HCT116 (cell line): ENCODE measurements around the gene POU3F4. TPM values are rescaled to one million over a fixed set of nuclear protein-coding genes. Genes with fewer than 3 reads are reported as not detected.

Experiments
- ATAC-seq: fragments of 200-7000 bp; cut with Tn5 transposase; 2 replicates; pipeline ENCODE4 v1.9.1; 2020; ENCODE audit warnings: mild to moderate bottlenecking, moderate library complexity
- BruUV-seq: library from RNA; stranded (reverse); fragments of 400-500 nt; replicated peaks from 2 replicates; lab custom pipeline; 2021; lab: Mats Ljungman, UMichigan
- CTCF ChIA-PET: fragments of 300-600 bp; sonication (Branson Sonifier 250); formaldehyde crosslinking; loops from one replicate; lab custom pipeline; 2021; ENCODE audit warnings: antibody characterized with exemption; lab: Charles Lee
- POLR2A ChIA-PET: fragments of 300-600, 350-600 bp; sonication (Branson Sonifier 250); formaldehyde crosslinking; loops from one replicate; lab custom pipeline; 2021; ENCODE audit warnings: antibody characterized with exemption; lab: Charles Lee
- RAD21 ChIA-PET, 2 experiments: fragments of 300-600 bp; sonication (Branson Sonifier 250); formaldehyde crosslinking; loops; one replicate each; lab custom pipeline; 2023; ENCODE audit warnings: low total read pairs in 2 of 2; ENCODE audit not compliant: uncharacterized antibody in 2 of 2, unreplicated experiment in 2 of 2, low non-redundant PET in 1 of 2; lab: Charles Lee
- DNase-seq: peaks from one replicate; pipeline ENCODE4 v3.0.0-alpha.2; 2010; ENCODE audit warnings: low read depth, low spot score
- H2AFZ ChIP-seq: fragments of 200-600 bp; shearing (Covaris generic), sonication (generic); 2 replicates; pipeline ENCODE4 v1.6.1; 2017; ENCODE audit warnings: low read depth, mixed run types, mixed read lengths, antibody characterized with exemption, low read length; ENCODE audit not compliant: poor library complexity, severe bottlenecking
- H3K27ac ChIP-seq: 2 replicates; pipeline ENCODE4 v1.5.1; 2012; ENCODE audit warnings: low read depth, low read length
- H3K27me3 ChIP-seq: fragments of 200-600 bp; sonication (generic); 2 replicates; pipeline ENCODE4 v1.6.1; 2016; ENCODE audit warnings: mixed run types, low read length, mixed read lengths; ENCODE audit not compliant: insufficient read depth
- H3K36me3 ChIP-seq, 2 experiments: fragments of 200-500 bp in 1 of 2; fragments of 200-600 bp in 1 of 2; sonication (Bioruptor generic) in 1 of 2; sonication (generic) in 1 of 2; 2 replicates each; pipeline versions ENCODE4 v1.5.1 to v1.6.1; 2014 to 2016; ENCODE audit warnings: low read length in 2 of 2, inconsistent platforms in 1 of 2, mixed read lengths in 1 of 2, mixed run types in 1 of 2; ENCODE audit not compliant: insufficient read depth in 2 of 2, control insufficient read depth in 1 of 2
- H3K4me1 ChIP-seq, 2 experiments: fragments of 200-600 bp in 1 of 2; sonication (generic) in 1 of 2; 2 replicates each; pipeline versions ENCODE4 v1.5.1 to v1.6.1; 2012 to 2017; ENCODE audit warnings: low read length in 2 of 2, inconsistent platforms in 1 of 2, mild to moderate bottlenecking in 1 of 2, mixed read lengths in 1 of 2, mixed run types in 1 of 2, moderate library complexity in 1 of 2; ENCODE audit not compliant: insufficient read depth in 2 of 2, control insufficient read depth in 1 of 2
- H3K4me2 ChIP-seq: fragments of 200-600 bp; sonication (generic); 2 replicates; pipeline ENCODE4 v1.6.1; 2017; ENCODE audit warnings: mixed run types, low read length, mixed read lengths
- H3K4me3 ChIP-seq, 2 experiments: fragments of 200-600 bp in 1 of 2; sonication (generic) in 1 of 2; replicated peaks in 1 of 2; 2 replicates each; pipeline ENCODE4 v1.5.1; 2011 to 2016; ENCODE audit warnings: low read length in 2 of 2, control low read depth in 1 of 2, low read depth in 1 of 2, mild to moderate bottlenecking in 1 of 2, mixed read lengths in 1 of 2, mixed run types in 1 of 2
- H3K79me2 ChIP-seq: fragments of 200-600 bp; sonication (generic); 2 replicates; pipeline ENCODE4 v1.6.1; 2017; ENCODE audit warnings: mild to moderate bottlenecking, mixed run types, low read length, moderate library complexity, mixed read lengths; ENCODE audit not compliant: insufficient read depth
- H3K9ac ChIP-seq: fragments of 200-600 bp; sonication (generic); 2 replicates; pipeline ENCODE4 v1.6.1; 2016; ENCODE audit warnings: low read length, mixed read lengths
- H3K9me2 ChIP-seq: fragments of 200-600 bp; sonication (generic), shearing (Covaris generic); 2 replicates; pipeline ENCODE4 v1.6.1; 2017; ENCODE audit warnings: mixed run types, mild to moderate bottlenecking, moderate library complexity; ENCODE audit not compliant: insufficient read depth
- H3K9me3 ChIP-seq, 2 experiments: fragments of 200-500 bp in 1 of 2; fragments of 200-600 bp in 1 of 2; sonication (Bioruptor generic) in 1 of 2; sonication (generic) in 1 of 2; 2 replicates each; pipeline ENCODE4 v1.6.1; 2014 to 2017; ENCODE audit warnings: low read length in 2 of 2, mixed read lengths in 2 of 2, inconsistent platforms in 1 of 2, low read depth in 1 of 2, mild to moderate bottlenecking in 1 of 2, mixed run types in 1 of 2, moderate library complexity in 1 of 2; ENCODE audit not compliant: control insufficient read depth in 1 of 2, insufficient read depth in 1 of 2
- H4K20me1 ChIP-seq: fragments of 200-600 bp; sonication (generic), shearing (Covaris generic); 2 replicates; pipeline ENCODE4 v1.6.1; 2017; ENCODE audit warnings: mixed run types, mild to moderate bottlenecking, moderate library complexity; ENCODE audit not compliant: insufficient read depth
- CBX3 ChIP-seq: IDR thresholded peaks from 2 replicates; pipeline ENCODE4 v1.6.1; 2012; ENCODE audit warnings: low read depth
- CEBPB ChIP-seq: IDR thresholded peaks from 2 replicates; pipeline ENCODE4 v1.6.1; 2012; ENCODE audit warnings: low read depth
- EGR1 ChIP-seq: IDR thresholded peaks from 2 replicates; pipeline ENCODE4 v1.6.1; 2012; ENCODE audit warnings: low read depth
- ELF1 ChIP-seq: IDR thresholded peaks from 2 replicates; pipeline ENCODE4 v1.6.1; 2012; ENCODE audit warnings: low read depth, borderline replicate concordance
- FOSL1 ChIP-seq: IDR thresholded peaks from 2 replicates; pipeline ENCODE4 v1.6.1; 2012; ENCODE audit warnings: low read depth
- JUND ChIP-seq: IDR thresholded peaks from 2 replicates; pipeline ENCODE4 v1.6.1; 2012
- MAX ChIP-seq: IDR thresholded peaks from 2 replicates; pipeline ENCODE4 v1.6.1; 2012
- POLR2A ChIP-seq: IDR thresholded peaks from 2 replicates; pipeline ENCODE4 v1.7.0; 2011; ENCODE audit warnings: borderline replicate concordance; ENCODE audit not compliant: insufficient read depth, insufficient read length; ENCODE audit errors: extremely low read depth
- POLR2AphosphoS5 ChIP-seq: IDR thresholded peaks from 2 replicates; pipeline ENCODE4 v1.6.1; 2011; ENCODE audit warnings: mild to moderate bottlenecking, low read depth, low read length, moderate library complexity
- RAD21 ChIP-seq: IDR thresholded peaks from 2 replicates; pipeline ENCODE4 v1.6.1; 2012; ENCODE audit warnings: low read depth, mild to moderate bottlenecking
- ZBTB33 ChIP-seq: IDR thresholded peaks from 2 replicates; pipeline ENCODE4 v1.6.1; 2011; ENCODE audit warnings: mild to moderate bottlenecking, low read length, moderate library complexity; ENCODE audit not compliant: insufficient replicate concordance; ENCODE audit errors: extremely low read depth
- ZNF274 ChIP-seq: fragments of 200-500 bp; sonication (Bioruptor generic); IDR thresholded peaks from 2 replicates; pipeline ENCODE4 v1.6.1; 2014; ENCODE audit warnings: mild to moderate bottlenecking, low read depth, low read length, inconsistent platforms
- intact Hi-C: fragments of 100-400 bp; cut with micrococcal nuclease; formaldehyde crosslinking; loops from 2 replicates; pipeline ENCODE4 v1.10.0; 2022
- total RNA-seq: library from RNA; stranded (reverse); gene quantifications from one replicate; pipeline ENCODE4 v1.2.1, GENCODE V29; 2021; ENCODE audit not compliant: unreplicated experiment
- TF ChIP-seq, protein P1 (sequence below), 3 experiments: fragments of 200-600 bp in 1 of 3; sonication (generic) in 1 of 3; IDR thresholded peaks in 2 of 3; conservative IDR thresholded peaks in 1 of 3; 2 replicates each; pipeline ENCODE4 v1.5.1; 2012 to 2017; ENCODE audit warnings: low read depth in 2 of 3, low read length in 2 of 3, antibody characterized with exemption in 1 of 3, borderline replicate concordance in 1 of 3, control low read depth in 1 of 3, mild to moderate bottlenecking in 1 of 3, mixed read lengths in 1 of 3, mixed run types in 1 of 3, moderate library complexity in 1 of 3; ENCODE audit not compliant: insufficient read depth in 1 of 3

The POU3F4 gene
- total RNA-seq, 1 experiment from 2014 or later, result not detected

GRCh38 chrX:83511208-83511607 lies 3.1 kb downstream of the POU3F4 start:
- no peaks in the 10 kb centered on the region for H3K27me3 ChIP-seq
- BruUV-seq, result no TSS peak
- RAD21 ChIA-PET, result no interaction called here
- no peaks in the 10 kb centered on the region for H4K20me1 ChIP-seq
- H3K4me1 ChIP-seq, result no peaks in the 10 kb centered on the region
- intact Hi-C loops, result no loop called here
- no peak overlapping the region for H3K4me2 ChIP-seq
- no peak overlapping the region for H3K9ac ChIP-seq
- H3K9me2 ChIP-seq, result no peaks in the 10 kb centered on the region
- no peaks in the 10 kb centered on the region for H3K79me2 ChIP-seq
- no peak for DNase-seq
- CTCF ChIA-PET, result no interaction called here
- H3K4me3 ChIP-seq, result no peak overlapping the region
- ATAC-seq, result no peak
- H3K27ac ChIP-seq, result no peak overlapping the region
- H3K9me3 ChIP-seq, result no peaks in the 10 kb centered on the region
- no peak overlapping the region for H2AFZ ChIP-seq
- no peaks in the 10 kb centered on the region for H3K36me3 ChIP-seq
- POLR2A ChIA-PET, result no interaction called here
- TF ChIP-seq ZBTB33 (no peak), FOSL1 (no peak), POLR2A (no peak), MAX (no peak), ELF1 (no peak), POLR2AphosphoS5 (no peak), CBX3 (no peak), EGR1 (no peak), CEBPB (no peak), RAD21 (no peak), ZNF274 (no peak), JUND (no peak)
- TF ChIP-seq, protein P1, sequence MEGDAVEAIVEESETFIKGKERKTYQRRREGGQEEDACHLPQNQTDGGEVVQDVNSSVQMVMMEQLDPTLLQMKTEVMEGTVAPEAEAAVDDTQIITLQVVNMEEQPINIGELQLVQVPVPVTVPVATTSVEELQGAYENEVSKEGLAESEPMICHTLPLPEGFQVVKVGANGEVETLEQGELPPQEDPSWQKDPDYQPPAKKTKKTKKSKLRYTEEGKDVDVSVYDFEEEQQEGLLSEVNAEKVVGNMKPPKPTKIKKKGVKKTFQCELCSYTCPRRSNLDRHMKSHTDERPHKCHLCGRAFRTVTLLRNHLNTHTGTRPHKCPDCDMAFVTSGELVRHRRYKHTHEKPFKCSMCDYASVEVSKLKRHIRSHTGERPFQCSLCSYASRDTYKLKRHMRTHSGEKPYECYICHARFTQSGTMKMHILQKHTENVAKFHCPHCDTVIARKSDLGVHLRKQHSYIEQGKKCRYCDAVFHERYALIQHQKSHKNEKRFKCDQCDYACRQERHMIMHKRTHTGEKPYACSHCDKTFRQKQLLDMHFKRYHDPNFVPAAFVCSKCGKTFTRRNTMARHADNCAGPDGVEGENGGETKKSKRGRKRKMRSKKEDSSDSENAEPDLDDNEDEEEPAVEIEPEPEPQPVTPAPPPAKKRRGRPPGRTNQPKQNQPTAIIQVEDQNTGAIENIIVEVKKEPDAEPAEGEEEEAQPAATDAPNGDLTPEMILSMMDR (IDR thresholded peaks at IDR 0.05 in 2 of 3, conservative IDR thresholded peaks at IDR 0.05 in 1 of 3; ENCODE audit: borderline replicate concordance in 1 of 3, insufficient read depth in 1 of 3, low read depth in 2 of 3, low read length in 2 of 3), result no peak
